HepG2 (cell line): ENCODE measurements around the gene RINL. TPM values are rescaled to one million over a fixed set of nuclear protein-coding genes. Genes with fewer than 3 reads are reported as not detected.
A peak's percentile ranks its signal among the peaks of the same experiment; 100 is the strongest.
"Not testable (repeated sequence)": the region's sequence is repeated elsewhere in the genome, so short reads cannot be mapped to it uniquely, and the experiment has no call there.

ENCODE experiments used
- ATAC-seq: fragments of 200-7000 bp; cut with Tn5 transposase; 3 replicates; pipeline ENCODE4 v1.9.1; 2020; ENCODE audit warnings: mild to moderate bottlenecking, moderate library complexity
- BruUV-seq: library from RNA; stranded (reverse); fragments of 400-500 nt; replicated peaks from 2 replicates; lab custom pipeline; 2021; lab: Mats Ljungman, UMichigan
- CTCF ChIA-PET: fragments of 300-600 bp; formaldehyde crosslinking; extraction: SDS; loops from one replicate; lab custom pipeline; 2021; ENCODE audit warnings: low total read pairs, inconsistent platforms, low intra/inter-chr PET ratio; lab: Yijun Ruan, JAX
- POLR2A ChIA-PET: fragments of 350-600 bp; sonication (Branson Sonifier 250); formaldehyde crosslinking; loops from one replicate; lab custom pipeline; 2020; ENCODE audit warnings: antibody characterized with exemption, inconsistent platforms; lab: Yijun Ruan, JAX
- DNase-seq: peaks from one replicate; pipeline ENCODE4 v3.0.0-alpha.2; 2015; ENCODE audit warnings: low spot score
- FAIRE-seq: peaks from 3 replicates; lab custom pipeline; 2011; peaks lifted over from hg19 to GRCh38; lab: Jason Lieb, UNC
- H2AFZ ChIP-seq: one replicate; pipeline ENCODE4 v1.6.1; 2011; ENCODE audit warnings: low read length, inconsistent platforms
- H3K27ac ChIP-seq: fragments of 300-600 bp; 3 replicates; pipeline ENCODE4 v1.8.0; 2011; ENCODE audit warnings: mixed run types, mild to moderate bottlenecking, mixed read lengths, low read length, inconsistent platforms; ENCODE audit not compliant: insufficient read depth; ENCODE audit errors: extremely low read length
- H3K27me3 ChIP-seq, 2 experiments: fragments of 200-600 bp in 1 of 2; 2 replicates in 1 of 2; 3 replicates in 1 of 2; pipeline versions ENCODE4 v1.6.0 to v1.8.0; 2011; ENCODE audit warnings: low read length in 2 of 2, mild to moderate bottlenecking in 2 of 2, moderate library complexity in 2 of 2, inconsistent platforms in 1 of 2; ENCODE audit not compliant: insufficient read depth in 2 of 2, control insufficient read depth in 1 of 2
- H3K36me3 ChIP-seq, 2 experiments: fragments of 200-600 bp in 1 of 2; replicated peaks in 1 of 2; 2 replicates in 1 of 2; 3 replicates in 1 of 2; pipeline versions ENCODE4 v1.5.1 to v1.8.0; 2011; ENCODE audit warnings: low read length in 2 of 2, inconsistent platforms in 1 of 2; ENCODE audit not compliant: insufficient read depth in 2 of 2, control insufficient read depth in 1 of 2
- H3K4me1 ChIP-seq: 2 replicates; pipeline ENCODE4 v1.5.1; 2012; ENCODE audit warnings: low read length, inconsistent platforms; ENCODE audit not compliant: insufficient read depth
- H3K4me2 ChIP-seq: 2 replicates; pipeline ENCODE4 v1.6.0; 2011; ENCODE audit warnings: low read depth, low read length, inconsistent platforms
- H3K4me3 ChIP-seq, 3 experiments: fragments of 200-600 bp in 1 of 3; sonication (generic), shearing (Covaris generic) in 1 of 3; replicated peaks in 1 of 3; 2 replicates each; pipeline ENCODE4 v1.5.1; 2011 to 2016; ENCODE audit warnings: low read length in 3 of 3, inconsistent platforms in 2 of 3, low read depth in 2 of 3, mild to moderate bottlenecking in 2 of 3, control low read depth in 1 of 3, mixed read lengths in 1 of 3; ENCODE audit not compliant: insufficient read depth in 1 of 3
- H3K79me2 ChIP-seq: one replicate; pipeline ENCODE4 v1.6.1; 2011; ENCODE audit warnings: low read length, inconsistent platforms; ENCODE audit not compliant: insufficient read depth
- H3K9ac ChIP-seq: 2 replicates; pipeline ENCODE4 v1.6.0; 2011; ENCODE audit warnings: mild to moderate bottlenecking, low read depth, low read length, inconsistent platforms; ENCODE audit not compliant: insufficient read depth
- H3K9me3 ChIP-seq: 2 replicates; pipeline ENCODE4 v1.5.1; 2012; ENCODE audit warnings: mild to moderate bottlenecking, low read length
- H4K20me1 ChIP-seq: 2 replicates; pipeline ENCODE4 v1.6.0; 2011; ENCODE audit warnings: inconsistent platforms, mild to moderate bottlenecking, low read length, moderate library complexity; ENCODE audit not compliant: insufficient read depth
- NFRKB ChIP-seq: fragments of 450-650 bp; IDR thresholded peaks from 2 replicates; pipeline ENCODE4 v1.6.1; 2017
- NKX3-1 ChIP-seq: sonication (generic); formaldehyde crosslinking; IDR thresholded peaks from 2 replicates; pipeline ENCODE4 v1.5.0; 2020; ENCODE audit warnings: missing genetic modification reagents
- PAX8 ChIP-seq: sonication (generic); formaldehyde crosslinking; IDR thresholded peaks from 2 replicates; pipeline ENCODE4 v1.8.0; 2022; ENCODE audit warnings: mild to moderate bottlenecking, missing genetic modification reagents, borderline replicate concordance
- RAD51 ChIP-seq: fragments of 450-650 bp; IDR thresholded peaks from 2 replicates; pipeline ENCODE4 v1.6.1; 2016; ENCODE audit warnings: borderline replicate concordance
- ZNF17 ChIP-seq: sonication (generic); formaldehyde crosslinking; IDR thresholded peaks from 2 replicates; pipeline ENCODE4 v1.5.0; 2020; ENCODE audit warnings: mild to moderate bottlenecking, missing genetic modification reagents
- ZNF616 ChIP-seq: sonication (generic); formaldehyde crosslinking; IDR thresholded peaks from 2 replicates; pipeline ENCODE4 v1.5.0; 2020; ENCODE audit warnings: low read depth, mild to moderate bottlenecking, missing genetic modification reagents
- WGBS: methylation state at CpG from one replicate; pipeline ENCODE4 v1.1.6; 2017; ENCODE audit warnings: low lambda C conversion rate; 5-methylcytosine and 5-hydroxymethylcytosine counted together
- in situ Hi-C: cut with HindIII; loops from 2 replicates; pipeline ENCODE4 v1.10.0; 2017; ENCODE audit warnings: low pct_unique_long_range_greater_than_20kb; ENCODE audit not compliant: extremely low pct_ligation_motif_present
- intact Hi-C: fragments of 100-400 bp; cut with micrococcal nuclease; formaldehyde crosslinking; loops from one replicate; pipeline ENCODE4 v1.10.0; 2022; ENCODE audit not compliant: unreplicated experiment
- polyA plus RNA-seq, 8 experiments: library from polyadenylated mRNA; depleted of rRNA in 3 of 8; stranded (reverse) in 7 of 8; unstranded in 1 of 8; fragments of >200 nt; fragmentation: Illumina TruSeq in 4 of 8; extraction: Trizol in 4 of 8; gene quantifications; 2 replicates each; pipeline versions ENCODE4 v1.2.1 to v1.2.3, GENCODE V29; 2011 to 2016; ENCODE audit warnings: low read depth in 4 of 8, missing spikeins in 1 of 8, mixed read lengths in 1 of 8; ENCODE audit not compliant: insufficient read depth in 1 of 8
- total RNA-seq, 5 experiments: library from RNA; depleted of rRNA; stranded (reverse); fragments of >200 nt; fragmentation: Illumina TruSeq; extraction: Trizol; gene quantifications; 2 replicates each; pipeline ENCODE4 v1.2.3, GENCODE V29; 2016; ENCODE audit warnings: low read depth in 1 of 5
- TF ChIP-seq, protein P1 (sequence below): sonication (generic); formaldehyde crosslinking; IDR thresholded peaks from 2 replicates; pipeline ENCODE4 v1.5.0; 2020; ENCODE audit warnings: mild to moderate bottlenecking, missing genetic modification reagents

The RINL gene
- total and polyA plus RNA-seq, 2 of the 13 experiments (the other 11 are each of a cell fraction or from before 2014, with no cell fraction given), result 11.4 to 18.0 TPM

DNA sequence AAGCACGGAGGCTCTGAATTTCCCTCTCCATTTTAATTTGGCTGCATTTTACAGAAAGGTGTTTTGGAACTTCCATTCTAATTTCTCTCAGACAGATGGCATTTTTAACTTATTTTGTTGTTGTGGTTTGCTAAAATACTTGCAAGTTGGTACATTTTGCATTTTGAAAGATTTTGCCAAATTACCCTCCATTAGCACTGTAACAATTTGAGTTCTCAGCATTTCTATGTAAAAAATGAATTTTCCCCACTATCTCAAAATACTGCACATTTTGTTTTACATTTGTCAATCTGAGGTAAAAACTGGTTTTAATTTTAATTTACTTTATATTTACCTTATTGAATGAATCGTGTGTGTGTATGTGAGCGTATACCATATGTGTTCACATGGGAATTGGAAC, 21.3 kb downstream of the RINL start:
- TF ChIP-seq NKX3-1 (no peak), RAD51 (no peak), ZNF616 (no peak), PAX8 (CRISPR knock-in tag) (no peak), ZNF17 (CRISPR knock-in tag) (no peak), NFRKB (no peak)
- TF ChIP-seq, protein P1, sequence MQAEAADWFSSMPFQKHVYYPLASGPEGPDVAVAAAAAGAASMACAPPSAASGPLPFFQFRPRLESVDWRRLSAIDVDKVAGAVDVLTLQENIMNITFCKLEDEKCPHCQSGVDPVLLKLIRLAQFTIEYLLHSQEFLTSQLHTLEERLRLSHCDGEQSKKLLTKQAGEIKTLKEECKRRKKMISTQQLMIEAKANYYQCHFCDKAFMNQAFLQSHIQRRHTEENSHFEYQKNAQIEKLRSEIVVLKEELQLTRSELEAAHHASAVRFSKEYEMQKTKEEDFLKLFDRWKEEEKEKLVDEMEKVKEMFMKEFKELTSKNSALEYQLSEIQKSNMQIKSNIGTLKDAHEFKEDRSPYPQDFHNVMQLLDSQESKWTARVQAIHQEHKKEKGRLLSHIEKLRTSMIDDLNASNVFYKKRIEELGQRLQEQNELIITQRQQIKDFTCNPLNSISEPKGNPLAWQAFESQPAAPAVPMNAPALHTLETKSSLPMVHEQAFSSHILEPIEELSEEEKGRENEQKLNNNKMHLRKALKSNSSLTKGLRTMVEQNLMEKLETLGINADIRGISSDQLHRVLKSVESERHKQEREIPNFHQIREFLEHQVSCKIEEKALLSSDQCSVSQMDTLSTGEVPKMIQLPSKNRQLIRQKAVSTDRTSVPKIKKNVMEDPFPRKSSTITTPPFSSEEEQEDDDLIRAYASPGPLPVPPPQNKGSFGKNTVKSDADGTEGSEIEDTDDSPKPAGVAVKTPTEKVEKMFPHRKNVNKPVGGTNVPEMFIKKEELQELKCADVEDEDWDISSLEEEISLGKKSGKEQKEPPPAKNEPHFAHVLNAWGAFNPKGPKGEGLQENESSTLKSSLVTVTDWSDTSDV (CRISPR knock-in tag), result no peak
- POLR2A ChIA-PET, result interaction anchor here (1.1 to 1.5 kb wide), 2 partner anchors 31 to 74 kb away, joined by 3 to 7 read pairs; partner anchors contain the start of genes MRPS12 and SARS2
- no TSS peak for BruUV-seq
- Histone ChIP-seq H3K4me3 (peak overlapping the region in 1 of 3 experiments; percentile 56; a peak in 1 of 6 replicates), H3K36me3 (no peaks in the 10 kb centered on the region), H3K9me3 (no peaks in the 10 kb centered on the region), H3K27ac (peak overlapping the region; percentile 75), H3K4me2 (peak overlapping the region; percentile 67), H3K9ac (peak overlapping the region; percentile 56), H3K27me3 (no peaks in the 10 kb centered on the region; a peak in 1 of 5 replicates), H4K20me1 (no peaks in the 10 kb centered on the region), H3K79me2 (peaks cover 6% of the 10 kb centered on the region), H2AFZ (no peak overlapping the region), H3K4me1 (peaks cover 51% of the 10 kb centered on the region)
- in situ Hi-C loops, result no loop called here
- ATAC-seq (no peak), FAIRE-seq (no peak), DNase-seq (no peak)
- CTCF ChIA-PET, result no interaction called here
- WGBS, result 90% methylated on average over 3 of the region's 3 CpGs
- intact Hi-C loops, result no loop called here

DNA sequence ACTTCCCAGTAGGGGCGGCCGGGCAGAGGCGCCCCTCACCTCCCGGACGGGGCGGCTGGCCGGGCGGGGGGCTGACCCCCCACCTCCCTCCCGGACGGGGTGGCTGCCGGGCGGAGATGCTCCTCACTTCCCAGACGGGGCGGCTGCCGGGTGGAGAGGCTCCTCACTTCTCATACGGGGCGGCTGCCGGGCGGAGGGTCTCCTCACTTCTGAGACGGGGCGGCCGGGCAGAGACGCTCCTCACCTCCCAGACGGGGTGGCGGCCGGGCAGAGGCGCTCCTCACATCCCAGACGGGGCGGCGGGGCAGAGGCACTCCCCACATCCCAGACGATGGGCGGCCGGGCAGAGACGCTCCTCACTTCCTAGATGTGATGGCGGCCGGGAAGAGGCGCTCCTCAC, 22.3 kb downstream of the RINL start:
- H3K4me3 ChIP-seq, H3K9ac ChIP-seq, DNase-seq, H3K36me3 ChIP-seq, H3K9me3 ChIP-seq, in situ Hi-C loops, FAIRE-seq, H2AFZ ChIP-seq, H3K4me2 ChIP-seq, BruUV-seq, CTCF ChIA-PET, H3K27ac ChIP-seq, ATAC-seq, H4K20me1 ChIP-seq, POLR2A ChIA-PET, H3K27me3 ChIP-seq, H3K79me2 ChIP-seq, intact Hi-C loops: not testable (repeated sequence)
- WGBS, result 100% methylated on average over 2 of the region's 37 CpGs
- peaks cover 56% of the 10 kb centered on the region for H3K4me1 ChIP-seq

DNA sequence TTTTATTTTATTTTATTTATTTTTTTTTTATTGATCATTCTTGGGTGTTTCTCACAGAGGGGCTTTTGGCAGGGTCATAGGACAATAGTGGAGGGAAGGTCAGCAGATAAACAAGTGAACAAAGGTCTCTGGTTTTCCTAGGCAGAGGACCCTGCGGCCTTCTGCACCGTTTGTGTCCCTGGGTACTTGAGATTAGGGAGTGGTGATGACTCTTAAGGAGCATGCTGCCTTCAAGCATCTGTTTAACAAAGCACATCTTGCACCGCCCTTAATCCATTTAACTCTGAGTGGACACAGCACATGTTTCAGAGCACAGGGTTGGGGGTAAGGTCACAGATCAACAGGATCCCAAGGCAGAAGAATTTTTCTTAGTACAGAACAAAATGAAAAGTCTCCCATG, 23.1 kb downstream of the RINL start:
- BruUV-seq, ATAC-seq, intact Hi-C loops, H3K79me2 ChIP-seq, POLR2A ChIA-PET, H3K27ac ChIP-seq, H3K4me3 ChIP-seq, H3K9ac ChIP-seq, H2AFZ ChIP-seq, H4K20me1 ChIP-seq, H3K9me3 ChIP-seq, FAIRE-seq, H3K4me2 ChIP-seq, in situ Hi-C loops, H3K36me3 ChIP-seq, H3K27me3 ChIP-seq, DNase-seq, CTCF ChIA-PET: not testable (repeated sequence)
- H3K4me1 ChIP-seq, result peaks cover 53% of the 10 kb centered on the region
- 22% methylated on average over 2 of the region's 3 CpGs for WGBS
